Naive thymus-derived CD4-positive, alpha-beta T cell (primary cell): ENCODE data around the gene LAMTOR2. TPM values are rescaled to one million over a fixed set of nuclear protein-coding genes. Genes with fewer than 3 reads are reported as not detected.
A peak's percentile ranks its signal among the peaks of the same experiment; 100 is the strongest.
"Not testable (repeated sequence)": the region's sequence is repeated elsewhere in the genome, so short reads cannot be mapped to it uniquely, and the experiment has no call there.

ENCODE experiments used
- ATAC-seq: fragments of 150-1000 bp; cut with Tn5 transposase; 2 replicates; pipeline ENCODE4 v1.10.0; 2021; ENCODE audit warnings: mild to moderate bottlenecking, moderate library complexity
- CTCF ChIA-PET: fragments of 350-600 bp; sonication (Branson Sonifier 250); formaldehyde crosslinking; loops from one replicate; lab custom pipeline; 2021; ENCODE audit warnings: antibody characterized with exemption; lab: Charles Lee
- POLR2A ChIA-PET: fragments of 350-600 bp; sonication (Branson Sonifier 250); formaldehyde crosslinking; loops from one replicate; lab custom pipeline; 2021; ENCODE audit warnings: antibody characterized with exemption, inconsistent platforms; lab: Charles Lee
- DNase-seq, 9 donors: peaks; one replicate each; pipeline versions ENCODE4 v3.0.0 to v3.0.0-alpha.2; 2020 to 2022; ENCODE audit warnings: mixed read lengths in 1 of 9
- H3K27ac ChIP-seq: one replicate; pipeline ENCODE4 v1.7.0; 2013; ENCODE audit warnings: mild to moderate bottlenecking, low read depth, low read length, moderate library complexity
- H3K27me3 ChIP-seq, 2 donors: one replicate each; pipeline ENCODE4 v1.7.0; 2013; ENCODE audit warnings: low read length in 2 of 2, mild to moderate bottlenecking in 2 of 2, moderate library complexity in 2 of 2; ENCODE audit not compliant: control insufficient read depth in 2 of 2, insufficient read depth in 2 of 2
- H3K36me3 ChIP-seq, 3 experiments: 1 replicate in 2 of 3; 2 replicates in 1 of 3; pipeline ENCODE4 v1.7.0; 2013; ENCODE audit warnings: low read length in 3 of 3, mild to moderate bottlenecking in 3 of 3, moderate library complexity in 1 of 3; ENCODE audit not compliant: insufficient read depth in 3 of 3, control insufficient read depth in 2 of 3
- H3K4me1 ChIP-seq, 2 donors: one replicate each; pipeline ENCODE4 v1.7.0; 2013; ENCODE audit warnings: low read length in 2 of 2, mild to moderate bottlenecking in 2 of 2, moderate library complexity in 1 of 2; ENCODE audit not compliant: control insufficient read depth in 2 of 2, insufficient read depth in 2 of 2
- H3K4me3 ChIP-seq: 2 replicates; pipeline ENCODE4 v1.7.0; 2013; ENCODE audit warnings: mild to moderate bottlenecking, low read length
- H3K9me3 ChIP-seq, 3 experiments: 1 replicate in 2 of 3; 2 replicates in 1 of 3; pipeline ENCODE4 v1.7.0; 2013; ENCODE audit warnings: low read length in 3 of 3; ENCODE audit not compliant: control insufficient read depth in 2 of 3
- H3K27ac Mint-ChIP-seq, 9 donors: one replicate each; pipeline ENCODE4 v1.8.0; 2020 to 2022; ENCODE audit warnings: mixed read lengths in 9 of 9, mild to moderate bottlenecking in 8 of 9, moderate library complexity in 5 of 9, inconsistent platforms in 2 of 9
- H3K27me3 Mint-ChIP-seq, 5 donors: one replicate each; pipeline ENCODE4 v1.8.0; 2021 to 2022; ENCODE audit warnings: mixed read lengths in 5 of 5, mild to moderate bottlenecking in 1 of 5
- H3K36me3 Mint-ChIP-seq, 5 donors: one replicate each; pipeline ENCODE4 v1.8.0; 2020 to 2022; ENCODE audit warnings: mixed read lengths in 5 of 5, mild to moderate bottlenecking in 3 of 5, inconsistent platforms in 1 of 5
- H3K4me1 Mint-ChIP-seq, 7 donors: one replicate each; pipeline ENCODE4 v1.8.0; 2020 to 2022; ENCODE audit warnings: mixed read lengths in 7 of 7, mild to moderate bottlenecking in 3 of 7, inconsistent platforms in 1 of 7
- H3K4me3 Mint-ChIP-seq, 10 donors: one replicate each; pipeline ENCODE4 v1.8.0; 2020 to 2022; ENCODE audit warnings: mild to moderate bottlenecking in 10 of 10, mixed read lengths in 10 of 10, moderate library complexity in 6 of 10, inconsistent platforms in 2 of 10
- H3K9me3 Mint-ChIP-seq, 11 donors: one replicate each; pipeline ENCODE4 v1.8.0; 2020 to 2022; ENCODE audit warnings: mixed read lengths in 11 of 11, mild to moderate bottlenecking in 4 of 11, inconsistent platforms in 1 of 11, moderate library complexity in 1 of 11
- intact Hi-C, 2 donors: fragments of 100-400 bp; cut with micrococcal nuclease; formaldehyde crosslinking; loops; one replicate each; pipeline ENCODE4 v1.15.1; 2023
- polyA plus RNA-seq, 2 donors: library from polyadenylated mRNA; unstranded; fragments of 300-500 nt; fragmentation: Illumina TruSeq; gene quantifications; one replicate each; pipeline ENCODE4 v1.2.3, GENCODE V29; 2021
- total RNA-seq, 6 experiments: library from RNA in 5 of 6; stranded (reverse) in 5 of 6; gene quantifications; 1 replicate in 5 of 6; 2 replicates in 1 of 6; pipeline ENCODE4 v1.2.3 and lab custom pipeline; 2021 to 2026

Gene LAMTOR2
- total and polyA plus RNA-seq, 7 experiments from 2014 or later: 13.3 to 97.9 (median 31.2) TPM

GRCh38 chr1:156025876-156026275, 28.7 kb upstream of the LAMTOR2 start:
- ATAC-seq: peak; percentile 80
- no peaks in the 10 kb centered on the region for H3K36me3 Mint-ChIP-seq
- peak in 4 of 9 donors; percentile 13 to 27 (median 18) for DNase-seq
- H3K4me3 Mint-ChIP-seq: peak overlapping the region in 1 of 10 donors; percentile 55
- no peaks in the 10 kb centered on the region for H3K9me3 Mint-ChIP-seq
- no peaks in the 10 kb centered on the region for H3K27me3 ChIP-seq
- ChIA-PET CTCF (interaction anchor here (0.6 kb wide), 1 partner anchor 10 kb away, joined by 3 read pairs; no protein-coding TSS in a partner anchor), POLR2A (no interaction called here)
- peaks cover 0 to 17% (median 0%) of the 10 kb centered on the region in 5 donors for H3K27me3 Mint-ChIP-seq
- H3K9me3 ChIP-seq: no peaks in the 10 kb centered on the region
- H3K27ac Mint-ChIP-seq: no peak overlapping the region
- no peaks in the 10 kb centered on the region for H3K36me3 ChIP-seq
- intact Hi-C loops: loop anchor here in 1 of 2 donors (1.0 kb wide), 1 partner anchor 27 kb away; the partner anchor contains the start of gene UBQLN4
- H3K4me1 ChIP-seq: peaks cover 0 to 3% of the 10 kb centered on the region in 2 donors
- H3K4me3 ChIP-seq: no peak overlapping the region
- H3K27ac ChIP-seq: no peak overlapping the region
- peaks cover 6 to 22% (median 19%) of the 10 kb centered on the region in 7 donors for H3K4me1 Mint-ChIP-seq

- DNase-seq: no peak
- H3K27me3 Mint-ChIP-seq: peaks cover 0 to 17% (median 0%) of the 10 kb centered on the region in 5 donors
- H3K27ac ChIP-seq: no peak overlapping the region
- H3K36me3 ChIP-seq: no peaks in the 10 kb centered on the region
- ChIA-PET CTCF (no interaction called here), POLR2A (no interaction called here)
- H3K36me3 Mint-ChIP-seq: no peaks in the 10 kb centered on the region
- no peaks in the 10 kb centered on the region for H3K27me3 ChIP-seq
- intact Hi-C loops: loop anchor here in 1 of 2 donors (1.0 kb wide), 1 partner anchor 27 kb away; the partner anchor contains the start of gene UBQLN4
- H3K9me3 Mint-ChIP-seq: no peaks in the 10 kb centered on the region
- no peak overlapping the region for H3K4me3 ChIP-seq
- H3K9me3 ChIP-seq: no peaks in the 10 kb centered on the region
- H3K4me1 ChIP-seq: no peaks in the 10 kb centered on the region
- H3K27ac Mint-ChIP-seq: no peak overlapping the region
- ATAC-seq: no peak
- H3K4me3 Mint-ChIP-seq: no peak overlapping the region
- peaks cover 5 to 17% (median 14%) of the 10 kb centered on the region in 7 donors for H3K4me1 Mint-ChIP-seq
Measured at GRCh38 chr1:156026588-156026987, 28.0 kb upstream of the LAMTOR2 start.

GRCh38 chr1:156033011-156033410, 21.6 kb upstream of the LAMTOR2 start:
- ATAC-seq: no peak
- H3K36me3 Mint-ChIP-seq: peaks cover 0 to 14% (median 2%) of the 10 kb centered on the region in 5 donors
- ChIA-PET CTCF (no interaction called here), POLR2A (interaction anchor here (0.6 kb wide), 1 partner anchor 10 kb away, joined by 5 read pairs; no protein-coding TSS in a partner anchor)
- H3K9me3 Mint-ChIP-seq: no peaks in the 10 kb centered on the region
- H3K27ac ChIP-seq: no peak overlapping the region
- H3K9me3 ChIP-seq: no peaks in the 10 kb centered on the region
- peaks cover 0 to 4% (median 0%) of the 10 kb centered on the region in 7 donors for H3K4me1 Mint-ChIP-seq
- H3K4me3 ChIP-seq: no peak overlapping the region
- H3K27me3 ChIP-seq: no peaks in the 10 kb centered on the region
- peak overlapping the region in 1 of 9 donors; percentile 34 for H3K27ac Mint-ChIP-seq
- H3K36me3 ChIP-seq: peaks cover 0 to 8% (median 0%) of the 10 kb centered on the region in 3 experiments
- no peaks in the 10 kb centered on the region for H3K27me3 Mint-ChIP-seq
- intact Hi-C loops: no loop called here
- no peak overlapping the region for H3K4me3 Mint-ChIP-seq
- no peak for DNase-seq
- no peaks in the 10 kb centered on the region for H3K4me1 ChIP-seq

GRCh38 chr1:156034991-156035390, 19.6 kb upstream of the LAMTOR2 start:
- H3K9me3 ChIP-seq, H3K4me1 Mint-ChIP-seq, H3K9me3 Mint-ChIP-seq, H3K4me3 ChIP-seq, POLR2A ChIA-PET, CTCF ChIA-PET, intact Hi-C loops, ATAC-seq, H3K4me3 Mint-ChIP-seq, H3K27me3 Mint-ChIP-seq, H3K27ac ChIP-seq, H3K4me1 ChIP-seq, H3K27me3 ChIP-seq, H3K36me3 ChIP-seq, DNase-seq, H3K27ac Mint-ChIP-seq: not testable (repeated sequence)
- H3K36me3 Mint-ChIP-seq: peaks cover 0 to 17% (median 2%) of the 10 kb centered on the region in 5 donors

- ChIA-PET CTCF (interaction anchor here (0.6 to 0.7 kb wide), 2 partner anchors 99 to 267 kb away, joined by 3 to 5 read pairs; no protein-coding TSS in a partner anchor), POLR2A (no interaction called here)
- Histone ChIP-seq H3K4me3 (no peak overlapping the region), H3K27me3 (no peaks in the 10 kb centered on the region), H3K27ac (no peak overlapping the region), H3K36me3 (peaks cover 0 to 36% (median 0%) of the 10 kb centered on the region in 3 experiments), H3K9me3 (no peaks in the 10 kb centered on the region), H3K4me1 (no peaks in the 10 kb centered on the region)
- Mint-ChIP-seq H3K27me3 (no peaks in the 10 kb centered on the region), H3K4me1 (peaks cover 0 to 12% (median 0%) of the 10 kb centered on the region in 7 donors), H3K27ac (peak overlapping the region in 1 of 9 donors; percentile 25), H3K9me3 (no peaks in the 10 kb centered on the region), H3K36me3 (peaks cover 2 to 29% (median 11%) of the 10 kb centered on the region in 5 donors), H3K4me3 (no peak overlapping the region)
- ATAC-seq (no peak), DNase-seq (no peak)
- intact Hi-C loops: no loop called here
Measured at GRCh38 chr1:156042828-156043227, 11.8 kb upstream of the LAMTOR2 start.

GRCh38 chr1:156045076-156045475, 9.5 kb upstream of the LAMTOR2 start:
- CTCF ChIA-PET: no interaction called here
- H3K4me3 Mint-ChIP-seq: no peak overlapping the region
- H3K27me3 Mint-ChIP-seq: no peaks in the 10 kb centered on the region
- peaks cover 0 to 51% (median 0%) of the 10 kb centered on the region in 3 experiments for H3K36me3 ChIP-seq
- H3K27ac Mint-ChIP-seq: peak overlapping the region in 2 of 9 donors; percentile 10 to 79
- peaks cover 0 to 1% (median 0%) of the 10 kb centered on the region in 11 donors for H3K9me3 Mint-ChIP-seq
- no peak overlapping the region for H3K4me3 ChIP-seq
- no peaks in the 10 kb centered on the region for H3K27me3 ChIP-seq
- peaks cover 0 to 20% (median 5%) of the 10 kb centered on the region in 7 donors for H3K4me1 Mint-ChIP-seq
- intact Hi-C loops: no loop called here
- POLR2A ChIA-PET: interaction anchor here (0.7 kb wide), 1 partner anchor 380 kb away, joined by 4 read pairs; no protein-coding TSS in a partner anchor
- H3K9me3 ChIP-seq: no peaks in the 10 kb centered on the region
- no peaks in the 10 kb centered on the region for H3K4me1 ChIP-seq
- no peak overlapping the region for H3K27ac ChIP-seq
- H3K36me3 Mint-ChIP-seq: peaks cover 6 to 38% (median 17%) of the 10 kb centered on the region in 5 donors
- ATAC-seq (no peak), DNase-seq (no peak)
